Right cardiac atrium (tissue), 5 donors: Measurements from ENCODE around the gene OSM. TPM values are rescaled to one million over a fixed set of nuclear protein-coding genes. Genes with fewer than 3 reads are reported as not detected.

ENCODE experiments used
- ATAC-seq, 2 donors: fragments of 200-7000 bp; cut with Tn5 transposase; one replicate each; pipeline versions ENCODE4 v1.8.0 to v1.9.1; 2020; ENCODE audit warnings: moderate library complexity in 2 of 2, mild to moderate bottlenecking in 1 of 2
- DNase-seq, 3 donors: peaks; one replicate each; pipeline ENCODE4 v3.0.0-alpha.2; 2020
- H3K27ac ChIP-seq: one replicate; pipeline ENCODE4 v1.5.1; 2013; ENCODE audit warnings: mild to moderate bottlenecking, low read length, control low read depth, moderate library complexity
- H3K27me3 ChIP-seq: one replicate; pipeline ENCODE4 v1.6.1; 2013; ENCODE audit not compliant: control insufficient read depth, insufficient read depth
- H3K4me1 ChIP-seq: one replicate; pipeline ENCODE4 v1.6.1; 2013; ENCODE audit warnings: low read length; ENCODE audit not compliant: control insufficient read depth, insufficient read depth
- H3K4me3 ChIP-seq: one replicate; pipeline ENCODE4 v1.5.1; 2013; ENCODE audit warnings: low read length, control low read depth
- H3K9me3 ChIP-seq: one replicate; pipeline ENCODE4 v1.6.1; 2013; ENCODE audit warnings: low read length; ENCODE audit not compliant: control insufficient read depth
- WGBS: extraction: QIAGEN DNeasy Blood & Tissue Kit; methylation state at CpG from one replicate; pipeline ENCODE4 v1.1.7; 2013; 5-methylcytosine and 5-hydroxymethylcytosine counted together
- intact Hi-C, 4 donors: fragments of 100-400 bp; cut with DNase I; formaldehyde crosslinking; loops; one replicate each; pipeline versions ENCODE4 v1.11.0 to v1.14.0; 2022 to 2023
- long read RNA-seq, 4 donors: library from polyadenylated mRNA; unstranded; transcript quantifications; one replicate each; pipeline ENCODE4 v2.0.0, GENCODE V29; 2020 to 2021
- polyA plus RNA-seq: library from polyadenylated mRNA; stranded (reverse); fragments of 200-250 nt; gene quantifications from one replicate; pipeline ENCODE4 v1.2.3, GENCODE V29; 2013
- total RNA-seq, 4 donors: library from RNA; stranded (reverse); fragmentation: NEBNext Ultra II Directional; extraction: Animal tissue kit (Norgen Biotek cat#: 25700); gene quantifications; one replicate each; pipeline ENCODE4 v1.2.1, GENCODE V29; 2021
- donor health status: healthy with polysubstance abuse.
- donor health status: DM: no; HTN: yes; CAD: no.
- donor health status: DM: no; HTN: no; CAD: no.
- donor health status: DM: no; HTN: yes; CAD: no; lungs with severe emphysema.
- donor health status: DM: yes; HTN: yes; CAD: no.

Gene OSM
- total RNA-seq, result 1 to 10 TPM in 1 of 4 donors, under 1 TPM in 3; 0.17 to 1.5 (median 0.26) TPM
- 0.81 TPM for polyA plus RNA-seq
- long read RNA-seq, donor 1, result 0 reads
- long read RNA-seq, donor 2, result 0 reads
- long read RNA-seq, donor 3, transcript OSM-201 (3 exons, 1,854 nt), result major isoform, 8 of 10 reads
- long read RNA-seq, donor 3, partial matches to known transcripts, result 0 of 10 reads
- long read RNA-seq, donor 3, other reads (novel, unspliced or antisense), result 1 of 10 reads
- long read RNA-seq, donor 4, result 0 reads

DNA sequence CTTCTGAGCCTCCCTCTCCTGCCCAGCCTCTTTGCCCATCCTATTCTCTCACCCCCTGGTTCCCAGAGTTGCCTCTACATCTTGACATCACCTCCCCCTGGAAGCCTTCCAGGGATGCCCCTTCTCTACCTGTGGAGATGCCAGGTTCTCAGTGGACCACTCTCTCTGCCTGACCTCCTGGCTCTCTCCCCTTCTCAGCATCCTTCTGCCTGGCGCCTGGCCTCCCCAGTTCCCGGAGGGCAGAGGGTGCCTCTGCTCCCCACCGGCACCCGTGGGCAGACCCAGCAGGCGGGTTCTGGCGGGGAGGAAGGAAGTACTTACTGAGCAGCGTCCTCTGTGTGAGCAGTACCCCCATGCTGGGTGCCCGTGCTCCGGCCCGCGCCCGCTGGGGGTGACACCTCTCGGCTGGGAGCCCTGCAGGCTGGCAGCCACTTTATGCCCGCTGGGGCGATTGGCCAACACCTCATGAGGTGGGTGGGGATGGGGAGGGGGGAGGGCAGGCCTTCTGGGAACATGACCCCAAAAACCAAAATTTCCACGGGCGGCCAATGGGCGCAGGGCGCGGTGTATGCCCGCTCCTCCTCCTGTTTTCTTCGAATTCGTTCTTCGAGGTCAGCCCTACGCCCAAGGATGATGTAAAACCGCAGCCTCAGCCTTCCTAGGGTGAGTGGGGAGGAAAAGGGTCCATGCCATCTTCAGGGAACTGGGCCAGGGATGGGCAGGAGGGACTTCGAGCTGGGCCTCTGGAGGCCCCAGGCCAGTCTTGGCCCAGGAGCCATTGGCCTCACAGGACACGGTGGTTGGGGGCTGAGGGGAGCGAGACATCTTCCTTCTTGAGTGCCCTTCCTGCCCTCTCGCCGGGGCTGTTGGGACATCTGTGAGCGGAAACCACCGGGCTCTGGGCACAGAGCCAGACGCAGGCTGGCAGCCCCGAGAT lies at the start of gene OSM:
Gene OSM, minus strand, starts transcription at position 407 of the 937 bp plus-strand sequence. Its CDS starts 52 bp downstream, at position 355.
- H3K4me3 ChIP-seq, result no peak within 1 kb of the TSS
- peak; percentile 12 to 27 for ATAC-seq

GRCh38 chr22:30315962-30316576 lies 49.4 kb upstream of the OSM start:
- WGBS, result 91% methylated on average over 2 of the region's 2 CpGs
- ATAC-seq, result no peak
- Histone ChIP-seq H3K9me3 (no peaks in the 10 kb centered on the region), H3K27ac (no peak overlapping the region), H3K4me1 (peaks cover 29% of the 10 kb centered on the region), H3K27me3 (no peaks in the 10 kb centered on the region), H3K4me3 (no peak overlapping the region)
- intact Hi-C loops, result no loop called here
- no peak for DNase-seq

More for the DNA sequence above, at the start of gene OSM:
- peak in 2 of 3 donors; percentile 84 to 86 for DNase-seq
- H3K4me1 ChIP-seq, result no peaks in the 10 kb centered on the region
- no peaks in the 10 kb centered on the region for H3K27me3 ChIP-seq
- no peak within 1 kb of the TSS for H3K27ac ChIP-seq
- intact Hi-C loops, result loop anchor here in 2 of 4 donors (10.0 kb wide), 2 partner anchors 118 to 218 kb away; partner anchors contain the start of gene RNF215 (in 1 of the 2)
- H3K9me3 ChIP-seq, result no peaks in the 10 kb centered on the region
- 66% methylated on average over 35 of the region's 35 CpGs for WGBS

GRCh38 chr22:30314915-30315314 lies 48.3 kb upstream of the OSM start:
- Histone ChIP-seq H3K4me3 (no peak overlapping the region), H3K9me3 (no peaks in the 10 kb centered on the region), H3K27ac (no peak overlapping the region), H3K4me1 (peaks cover 37% of the 10 kb centered on the region), H3K27me3 (no peaks in the 10 kb centered on the region)
- intact Hi-C loops, result no loop called here
- no peak for DNase-seq
- no peak for ATAC-seq
- WGBS, result 77% methylated on average over 8 of the region's 8 CpGs

GRCh38 chr22:30313527-30314363 lies 47.1 kb upstream of the OSM start:
- H3K4me1 ChIP-seq, result peaks cover 45% of the 10 kb centered on the region
- DNase-seq (no peak), ATAC-seq (no peak)
- no peaks in the 10 kb centered on the region for H3K9me3 ChIP-seq
- no peak overlapping the region for H3K4me3 ChIP-seq
- no peak overlapping the region for H3K27ac ChIP-seq
- 81% methylated on average over 6 of the region's 8 CpGs for WGBS
- intact Hi-C loops, result no loop called here
- no peaks in the 10 kb centered on the region for H3K27me3 ChIP-seq

- no peak for ATAC-seq
- no peaks in the 10 kb centered on the region for H3K9me3 ChIP-seq
- 88% methylated on average over 6 of the region's 6 CpGs for WGBS
- no peaks in the 10 kb centered on the region for H3K27me3 ChIP-seq
- H3K4me1 ChIP-seq, result peaks cover 42% of the 10 kb centered on the region
- DNase-seq, result no peak
- no peak overlapping the region for H3K4me3 ChIP-seq
- intact Hi-C loops, result no loop called here
- peak overlapping the region; percentile 33 for H3K27ac ChIP-seq
These were observed 45.4 kb upstream of the OSM start for GRCh38 chr22:30312053-30312452.

GRCh38 chr22:30310881-30311771 lies 44.5 kb upstream of the OSM start:
- ATAC-seq (peak; percentile 91 to 94), DNase-seq (peak; percentile 82 to 93 (median 89))
- 33% methylated on average over 8 of the region's 8 CpGs for WGBS
- intact Hi-C loops, result no loop called here
- Histone ChIP-seq H3K4me3 (no peak overlapping the region), H3K9me3 (no peaks in the 10 kb centered on the region), H3K27ac (peak overlapping the region; percentile 33), H3K27me3 (no peaks in the 10 kb centered on the region), H3K4me1 (peaks cover 45% of the 10 kb centered on the region)

DNA sequence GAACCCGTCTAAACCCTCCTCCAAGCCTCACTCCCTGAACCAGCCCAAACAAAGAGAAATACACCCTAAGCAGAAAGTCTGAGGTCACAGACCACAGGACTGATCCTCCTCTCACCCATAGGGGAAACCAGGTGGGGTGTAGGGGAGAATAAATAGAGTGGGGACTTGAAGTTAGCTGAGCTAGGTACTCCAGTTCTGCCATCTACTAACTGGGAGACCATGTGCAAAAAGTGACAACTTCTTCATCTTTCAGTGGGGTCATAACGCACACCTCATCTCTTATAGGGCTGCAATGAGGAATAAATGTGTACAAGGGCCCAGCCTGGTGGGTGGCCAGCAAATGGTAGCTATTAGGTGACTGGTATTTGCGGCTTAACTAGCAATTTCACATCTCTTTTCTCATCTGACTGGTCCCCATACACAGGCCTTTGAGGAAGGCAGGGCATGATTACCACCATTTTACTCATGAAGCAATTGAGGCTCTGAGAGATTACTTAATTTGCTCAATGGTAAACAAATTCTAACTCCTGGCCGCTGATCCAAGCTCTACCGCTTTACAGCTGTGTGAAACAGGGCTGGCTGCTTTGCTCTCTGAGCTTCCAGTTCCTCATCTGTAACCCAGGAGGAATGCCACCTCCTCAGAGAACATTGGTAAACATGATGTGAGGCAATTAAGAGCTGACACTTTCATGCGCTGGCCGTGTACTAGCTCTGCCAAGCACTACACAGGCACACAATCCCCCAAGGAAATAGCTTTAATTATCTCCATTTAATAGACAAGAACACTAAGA lies 43.5 kb upstream of the OSM start:
- peak in 1 of 3 donors; percentile 67 for DNase-seq
- WGBS, result 63% methylated on average over 7 of the region's 7 CpGs
- no peaks in the 10 kb centered on the region for H3K9me3 ChIP-seq
- ATAC-seq, result peak; percentile 43
- H3K4me1 ChIP-seq, result peaks cover 52% of the 10 kb centered on the region
- H3K4me3 ChIP-seq, result no peak overlapping the region
- intact Hi-C loops, result no loop called here
- no peaks in the 10 kb centered on the region for H3K27me3 ChIP-seq
- H3K27ac ChIP-seq, result peak overlapping the region; percentile 33

DNA sequence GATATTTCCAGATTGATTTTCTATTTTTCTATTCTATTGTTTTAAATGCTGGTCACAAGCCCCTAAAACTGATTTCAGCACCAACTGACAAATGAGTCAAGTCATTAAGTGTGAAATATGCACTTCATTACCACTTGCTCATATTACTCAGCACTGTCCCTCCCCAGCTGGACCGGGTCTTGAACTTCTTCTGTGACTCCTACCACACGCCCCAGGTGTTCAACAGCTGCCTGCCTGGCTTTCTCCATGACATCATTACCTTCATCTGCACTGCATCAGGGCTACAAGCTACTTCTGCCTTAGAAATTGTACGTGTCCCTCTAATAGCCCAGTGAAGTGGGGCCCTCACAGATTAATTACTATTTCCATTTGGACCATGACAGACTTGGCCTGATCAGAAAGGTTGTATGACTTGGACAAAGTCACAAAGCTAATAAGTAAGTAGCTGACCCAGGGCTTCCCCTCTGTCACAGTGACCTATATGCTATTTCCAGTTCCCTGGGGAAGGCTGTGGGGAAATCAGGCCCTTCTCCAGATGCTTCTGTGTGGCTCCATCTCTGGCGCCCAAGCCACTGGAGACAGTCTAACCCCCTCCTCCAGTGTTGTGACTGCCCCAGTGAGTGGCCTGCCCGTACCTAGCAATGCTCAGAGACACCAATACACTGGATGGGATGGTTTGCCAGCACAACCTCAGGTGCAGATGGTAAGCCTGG lies 42.0 kb upstream of the OSM start:
- H3K4me3 ChIP-seq, result no peak overlapping the region
- no peaks in the 10 kb centered on the region for H3K9me3 ChIP-seq
- ATAC-seq, result no peak
- peak in 1 of 3 donors; percentile 32 for DNase-seq
- peaks cover 61% of the 10 kb centered on the region for H3K4me1 ChIP-seq
- intact Hi-C loops, result no loop called here
- no peaks in the 10 kb centered on the region for H3K27me3 ChIP-seq
- 70% methylated on average over 5 of the region's 5 CpGs for WGBS
- peak overlapping the region; percentile 26 for H3K27ac ChIP-seq

- H3K4me1 ChIP-seq, result peaks cover 64% of the 10 kb centered on the region
- 82% methylated on average over 2 of the region's 2 CpGs for WGBS
- no peak overlapping the region for H3K27ac ChIP-seq
- DNase-seq (peak in 1 of 3 donors; percentile 10), ATAC-seq (no peak)
- H3K4me3 ChIP-seq, result no peak overlapping the region
- intact Hi-C loops, result no loop called here
- H3K9me3 ChIP-seq, result no peaks in the 10 kb centered on the region
- H3K27me3 ChIP-seq, result no peaks in the 10 kb centered on the region
These were observed 41.4 kb upstream of the OSM start for GRCh38 chr22:30308093-30308492.
